Astrocyte of the cerebellum (primary cell): Measurements from ENCODE around the gene BANP.

ENCODE experiments used
- DNase-seq: peaks from one replicate; pipeline ENCODE4 v3.0.0-alpha.2; 2011; ENCODE audit warnings: low read depth
- H3K4me3 ChIP-seq: 2 replicates; pipeline ENCODE4 v1.5.1; 2011; ENCODE audit warnings: mild to moderate bottlenecking, low read depth, low read length, moderate library complexity
- CTCF ChIP-seq: IDR thresholded peaks from 2 replicates; pipeline ENCODE4 v1.5.1; 2012; ENCODE audit warnings: low read length, low read depth, moderate library complexity, mild to moderate bottlenecking; ENCODE audit errors: missing control alignments
- in situ Hi-C: cut with HindIII; loops from 2 replicates; pipeline ENCODE4 v1.10.0; 2017; ENCODE audit warnings: low sequenced_read_pairs

BANP gene

GRCh38 chr16:88003736-88004135 is 52.5 kb downstream of the BANP start:
- TF ChIP-seq CTCF = no peak
- no peak overlapping the region for H3K4me3 ChIP-seq
- no peak for DNase-seq
- in situ Hi-C loops = no loop called here

- no peak for TF ChIP-seq CTCF
- DNase-seq = no peak
- H3K4me3 ChIP-seq = no peak overlapping the region
- in situ Hi-C loops = no loop called here
Observed at GRCh38 chr16:88004391-88004790, 53.2 kb downstream of the BANP start.

DNA sequence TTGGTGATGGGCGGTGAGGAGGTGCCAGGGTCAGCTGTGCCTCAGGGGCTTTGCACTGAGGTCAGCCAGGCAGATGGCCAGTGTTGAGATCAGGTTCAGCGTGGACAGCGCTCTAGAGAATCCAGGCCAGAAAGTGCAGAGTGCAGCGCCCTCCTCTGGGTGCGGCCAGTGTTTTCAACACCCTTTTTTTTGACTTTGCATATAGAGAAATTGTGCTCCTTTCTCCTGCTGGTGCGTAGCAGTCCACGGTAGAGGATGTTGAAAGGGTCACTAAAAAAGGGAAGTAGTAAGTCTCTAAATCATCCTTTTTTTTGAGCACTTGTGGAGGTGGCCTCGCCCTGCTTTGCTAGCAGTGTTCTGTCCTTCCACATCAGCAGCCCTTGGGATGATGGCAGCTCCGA is 53.9 kb downstream of the BANP start:
- H3K4me3 ChIP-seq = no peak overlapping the region
- no peak for DNase-seq
- in situ Hi-C loops = no loop called here
- TF ChIP-seq CTCF = no peak

GRCh38 chr16:88005968-88006367 is 54.7 kb downstream of the BANP start:
- no peak overlapping the region for H3K4me3 ChIP-seq
- DNase-seq = no peak
- TF ChIP-seq CTCF = no peak
- in situ Hi-C loops = no loop called here

DNA sequence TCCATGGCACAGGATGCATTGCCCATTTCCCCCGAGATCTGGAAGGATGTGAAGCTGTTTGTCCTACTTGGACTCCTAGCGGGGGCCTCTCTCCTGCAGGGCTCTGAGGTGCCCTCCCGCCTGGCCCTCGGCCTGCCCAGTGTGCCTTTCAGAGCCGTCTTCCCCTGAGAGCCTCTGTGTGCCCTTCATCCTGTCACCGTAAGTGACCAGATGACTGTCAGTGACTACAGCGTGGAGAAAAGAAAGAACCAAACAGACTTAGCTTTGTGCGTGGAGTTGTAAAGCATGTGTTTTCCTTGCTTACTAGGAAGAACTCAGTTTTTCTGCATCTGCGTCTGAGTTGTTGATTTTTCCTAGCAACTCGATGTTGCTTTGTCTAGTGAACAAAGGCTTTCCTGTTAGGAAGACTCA is 56.1 kb downstream of the BANP start:
- DNase-seq = no peak
- in situ Hi-C loops = no loop called here
- TF ChIP-seq CTCF = no peak
- H3K4me3 ChIP-seq = no peak overlapping the region

DNA sequence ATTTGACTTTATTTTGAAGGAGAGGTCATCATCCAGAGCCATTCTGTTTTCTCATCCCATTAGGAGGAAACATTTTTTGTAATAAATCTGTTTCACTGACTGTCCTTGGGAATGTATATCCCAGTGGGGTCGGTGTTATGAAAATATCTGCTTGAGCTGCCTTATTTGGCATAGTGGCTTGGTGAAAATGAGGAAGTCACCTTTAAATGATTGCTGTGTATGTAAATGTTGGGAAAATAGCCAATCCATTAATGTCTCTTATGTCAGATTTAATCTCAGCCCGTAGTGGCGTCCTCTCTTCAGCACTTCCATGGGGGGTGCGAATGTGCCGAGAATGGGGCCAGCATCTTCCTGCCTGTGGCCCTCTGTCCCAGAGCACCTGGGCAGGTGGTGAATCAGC is 57.6 kb downstream of the BANP start:
- H3K4me3 ChIP-seq = no peak overlapping the region
- no peak for DNase-seq
- no peak for TF ChIP-seq CTCF
- in situ Hi-C loops = no loop called here
